CD4-positive, CD25-positive, alpha-beta regulatory T cell (primary cell): ENCODE data around the gene RIT1. TPM values are rescaled to one million over a fixed set of nuclear protein-coding genes. Genes with fewer than 3 reads are reported as not detected.

Experiments used
- ATAC-seq, 2 donors: fragments of 150-1000 bp; cut with Tn5 transposase; one replicate each; pipeline ENCODE4 v1.10.0; 2021; ENCODE audit warnings: low read depth in 2 of 2, moderate number of reproducible peaks in 2 of 2, moderate library complexity in 1 of 2
- DNase-seq, 3 donors: peaks; one replicate each; pipeline versions ENCODE4 v3.0.0 to v3.0.0-alpha.2; 2012 to 2022; ENCODE audit warnings: mixed read lengths in 1 of 3
- H3K27ac ChIP-seq: one replicate; pipeline ENCODE4 v1.7.0; 2013; ENCODE audit warnings: mild to moderate bottlenecking, low read length; ENCODE audit not compliant: insufficient read depth, poor library complexity, severe bottlenecking
- H3K27me3 ChIP-seq: one replicate; pipeline ENCODE4 v1.7.0; 2013; ENCODE audit warnings: low read length; ENCODE audit not compliant: control insufficient read depth, insufficient read depth
- H3K36me3 ChIP-seq: one replicate; pipeline ENCODE4 v1.7.0; 2013; ENCODE audit warnings: mild to moderate bottlenecking, low read length, moderate library complexity; ENCODE audit not compliant: control insufficient read depth, insufficient read depth
- H3K4me1 ChIP-seq: 2 replicates; pipeline ENCODE4 v1.7.0; 2013; ENCODE audit warnings: mild to moderate bottlenecking, low read length; ENCODE audit not compliant: insufficient read depth, control insufficient read depth, poor library complexity, severe bottlenecking
- H3K4me3 ChIP-seq: one replicate; pipeline ENCODE4 v1.7.0; 2013; ENCODE audit warnings: low read depth, mild to moderate bottlenecking, low read length, moderate library complexity
- H3K9me3 ChIP-seq, 2 experiments: 1 replicate in 1 of 2; 2 replicates in 1 of 2; pipeline ENCODE4 v1.7.0; 2013; ENCODE audit warnings: low read length in 2 of 2, mild to moderate bottlenecking in 1 of 2, moderate library complexity in 1 of 2; ENCODE audit not compliant: control insufficient read depth in 2 of 2
- H3K27ac Mint-ChIP-seq, 3 donors: one replicate each; pipeline ENCODE4 v1.8.0; 2020 to 2022; ENCODE audit warnings: mild to moderate bottlenecking in 3 of 3, mixed read lengths in 3 of 3, moderate library complexity in 2 of 3
- H3K27me3 Mint-ChIP-seq: one replicate; pipeline ENCODE4 v1.8.0; 2022; ENCODE audit warnings: mild to moderate bottlenecking, mixed read lengths
- H3K36me3 Mint-ChIP-seq: one replicate; pipeline ENCODE4 v1.8.0; 2020; ENCODE audit warnings: mixed read lengths
- H3K4me1 Mint-ChIP-seq, 4 donors: one replicate each; pipeline ENCODE4 v1.8.0; 2020 to 2022; ENCODE audit warnings: mixed read lengths in 4 of 4, mild to moderate bottlenecking in 1 of 4
- H3K4me3 Mint-ChIP-seq, 4 donors: one replicate each; pipeline ENCODE4 v1.8.0; 2020 to 2022; ENCODE audit warnings: mild to moderate bottlenecking in 4 of 4, mixed read lengths in 4 of 4, moderate library complexity in 3 of 4
- H3K9me3 Mint-ChIP-seq, 7 donors: one replicate each; pipeline ENCODE4 v1.8.0; 2020 to 2022; ENCODE audit warnings: mixed read lengths in 7 of 7, mild to moderate bottlenecking in 3 of 7, moderate library complexity in 2 of 7
- polyA plus RNA-seq, 4 donors: library from polyadenylated mRNA; unstranded; fragments of 300-500 nt; fragmentation: Illumina TruSeq; gene quantifications; one replicate each; pipeline ENCODE4 v1.2.3, GENCODE V29; 2021
- total RNA-seq: library from RNA; stranded (reverse); gene quantifications from one replicate; pipeline ENCODE4 v1.2.3, GENCODE V29; 2022

RIT1 gene, protein sequence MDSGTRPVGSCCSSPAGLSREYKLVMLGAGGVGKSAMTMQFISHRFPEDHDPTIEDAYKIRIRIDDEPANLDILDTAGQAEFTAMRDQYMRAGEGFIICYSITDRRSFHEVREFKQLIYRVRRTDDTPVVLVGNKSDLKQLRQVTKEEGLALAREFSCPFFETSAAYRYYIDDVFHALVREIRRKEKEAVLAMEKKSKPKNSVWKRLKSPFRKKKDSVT
- total RNA-seq (55.8 TPM), polyA plus RNA-seq (10 to 100 TPM; 25.0 to 32.1 (median 29.0) TPM)

DNA sequence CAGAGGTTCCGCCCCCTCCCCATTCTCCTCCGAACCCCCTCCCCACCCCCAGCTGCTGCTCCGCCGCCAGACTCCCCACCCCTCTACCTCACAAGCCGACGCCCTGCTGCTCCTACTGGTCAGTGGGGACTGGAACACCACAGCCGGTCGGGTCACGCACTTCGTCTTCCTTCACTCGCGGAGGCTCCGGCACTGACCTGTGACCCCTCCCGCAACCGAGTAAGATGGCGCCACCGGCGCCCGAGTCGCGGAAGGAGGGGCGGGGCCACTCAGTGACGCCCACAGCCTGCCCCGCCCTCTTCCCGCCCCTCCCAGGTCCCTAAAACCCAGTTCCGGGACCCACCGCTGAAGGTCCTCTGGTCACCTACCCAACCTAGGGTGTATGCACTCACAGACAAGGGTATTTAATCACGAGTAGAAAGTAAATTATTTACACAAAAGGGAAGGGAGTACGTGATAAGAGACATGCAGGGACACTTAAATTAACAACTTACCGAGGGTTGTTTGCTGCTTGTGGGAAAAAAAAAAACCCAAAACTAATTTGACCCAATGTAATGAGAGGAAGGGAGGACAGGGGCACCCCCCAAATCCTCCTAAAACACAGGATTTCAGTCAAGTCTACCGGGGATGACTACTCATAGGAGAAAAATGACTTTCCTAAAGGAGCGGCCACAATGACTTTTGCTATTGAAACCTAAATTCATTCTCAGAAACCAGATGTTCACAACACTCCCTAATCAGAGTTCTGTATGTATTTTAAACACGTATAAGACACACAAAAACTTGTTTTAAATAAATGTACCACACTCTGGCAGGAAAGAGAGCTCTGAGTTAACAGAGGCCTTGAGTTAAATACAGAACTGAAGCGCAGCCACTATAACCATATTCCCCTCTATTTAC is at the start of gene RIT1:
Gene RIT1 (minus strand): TSS at position 194 of the 900 bp plus-strand sequence. CDS start 588 bp downstream, outside the sequence.
- Histone ChIP-seq H3K27me3 (no peaks in the 10 kb centered on the region), H3K4me3 (peak within 1 kb of the TSS; percentile 95), H3K27ac (peak within 1 kb of the TSS; percentile 89), H3K4me1 (peaks cover 19% of the 10 kb centered on the region), H3K36me3 (peaks cover 55% of the 10 kb centered on the region), H3K9me3 (no peaks in the 10 kb centered on the region)
- peak; percentile 78 to 89 (median 82) for DNase-seq
- Mint-ChIP-seq H3K4me3 (peak within 1 kb of the TSS; percentile 95 to 99 (median 98)), H3K9me3 (no peaks in the 10 kb centered on the region), H3K27me3 (no peaks in the 10 kb centered on the region), H3K27ac (peak within 1 kb of the TSS; percentile 98), H3K4me1 (peaks cover 13 to 41% (median 19%) of the 10 kb centered on the region in 4 donors), H3K36me3 (peaks cover 31% of the 10 kb centered on the region)
- peak; percentile 98 for ATAC-seq

DNA sequence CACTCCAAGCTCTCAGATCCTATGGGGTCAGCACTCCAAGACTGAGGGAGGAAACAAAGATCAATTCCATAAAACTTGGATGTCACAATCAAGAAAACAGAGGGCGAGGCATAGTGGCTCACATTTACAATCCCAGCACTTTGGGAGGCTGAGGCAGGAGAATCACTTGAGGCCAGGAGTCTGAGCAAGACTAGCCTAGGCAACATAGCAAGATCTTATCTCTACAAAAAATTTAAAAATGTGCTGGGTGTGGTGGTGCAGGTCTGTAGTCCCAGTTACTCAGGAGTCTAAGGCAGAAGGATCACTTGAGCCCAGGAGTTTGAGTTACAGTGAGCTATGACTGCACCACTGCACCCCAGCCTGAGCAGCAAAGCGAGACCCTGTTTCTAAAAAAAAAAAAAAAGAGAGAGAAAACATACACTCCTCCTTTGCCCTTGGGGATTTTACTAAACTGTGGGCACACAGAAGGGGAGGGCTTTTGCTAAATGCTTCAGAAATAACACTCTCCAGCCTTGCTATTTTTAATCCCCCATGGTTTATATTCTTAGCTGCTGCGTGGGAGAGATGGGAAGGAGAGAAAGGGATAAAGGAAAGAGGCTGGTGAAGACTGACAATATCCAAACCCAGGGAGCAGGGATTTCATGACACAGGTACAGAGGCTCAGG is 49.1 kb upstream of the RIT1 start:
- peaks cover 30% of the 10 kb centered on the region for H3K36me3 Mint-ChIP-seq
- ATAC-seq: no peak
- H3K4me1 ChIP-seq: no peaks in the 10 kb centered on the region

DNA sequence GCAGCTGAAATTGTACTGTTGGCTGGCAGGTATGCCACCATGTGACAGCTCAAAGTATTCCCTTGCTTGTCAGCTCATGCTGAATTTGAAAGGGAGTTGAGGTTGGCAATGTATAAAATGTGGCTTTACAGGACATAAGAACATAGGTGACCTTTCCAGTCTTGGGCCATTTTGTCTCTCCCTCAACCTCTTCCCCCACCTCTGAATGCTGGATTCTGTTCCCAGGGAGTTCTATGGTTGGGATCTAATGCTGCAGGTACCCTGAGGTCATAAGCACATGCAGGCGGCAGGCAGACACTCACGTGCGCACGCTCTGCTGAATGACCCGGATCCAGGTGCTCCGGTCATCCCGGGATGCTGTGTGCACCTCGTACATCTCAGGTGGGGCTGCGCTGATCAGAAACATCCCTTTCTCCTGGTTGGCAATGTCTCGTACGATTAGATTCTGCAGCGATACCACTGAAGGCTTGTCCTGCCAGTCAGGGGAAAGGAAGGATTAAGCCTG is 46.3 kb upstream of the RIT1 start:
- Histone ChIP-seq H3K4me1 (no peaks in the 10 kb centered on the region), H3K36me3 (peaks cover 93% of the 10 kb centered on the region), H3K9me3 (no peaks in the 10 kb centered on the region), H3K4me3 (no peak overlapping the region), H3K27me3 (no peaks in the 10 kb centered on the region), H3K27ac (no peak overlapping the region)
- Mint-ChIP-seq H3K27ac (peak overlapping the region in 2 of 3 donors; percentile 63 to 67), H3K4me1 (peaks cover 0 to 10% (median under 1%) of the 10 kb centered on the region in 4 donors), H3K4me3 (no peak overlapping the region), H3K27me3 (no peaks in the 10 kb centered on the region), H3K36me3 (peaks cover 37% of the 10 kb centered on the region), H3K9me3 (no peaks in the 10 kb centered on the region)
- no peak for DNase-seq
- ATAC-seq: no peak

More for the DNA sequence above, 49.1 kb upstream of the RIT1 start:
- peak overlapping the region; percentile 63 to 84 (median 69) for H3K27ac Mint-ChIP-seq
- H3K9me3 Mint-ChIP-seq: no peaks in the 10 kb centered on the region
- peaks cover 0 to 13% (median 1%) of the 10 kb centered on the region in 4 donors for H3K4me1 Mint-ChIP-seq
- no peaks in the 10 kb centered on the region for H3K27me3 ChIP-seq
- H3K36me3 ChIP-seq: peaks cover 86% of the 10 kb centered on the region
- no peaks in the 10 kb centered on the region for H3K9me3 ChIP-seq
- H3K4me3 ChIP-seq: no peak overlapping the region
- DNase-seq: no peak
- no peaks in the 10 kb centered on the region for H3K27me3 Mint-ChIP-seq
- H3K27ac ChIP-seq: peak overlapping the region; percentile 15
- H3K4me3 Mint-ChIP-seq: peak overlapping the region in 1 of 4 donors; percentile 88

DNA sequence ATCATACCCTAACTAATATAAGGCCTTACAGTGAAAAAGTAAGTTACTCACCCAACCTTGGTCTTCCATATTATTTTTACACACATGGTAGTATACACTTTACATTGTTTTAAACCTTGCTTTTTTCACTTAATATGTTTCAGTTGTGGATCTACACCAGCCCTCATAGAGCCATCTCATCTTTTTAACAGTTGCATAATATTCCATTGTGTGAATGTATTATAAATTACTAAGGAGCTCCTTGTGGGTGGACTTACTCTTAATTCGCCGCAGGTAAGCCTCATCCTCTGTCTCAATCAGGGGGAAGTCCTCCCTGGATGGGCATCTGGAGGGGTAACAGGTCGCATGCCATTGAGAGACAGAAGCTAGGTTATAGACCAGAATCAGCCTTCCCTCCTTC is 43.5 kb upstream of the RIT1 start:
- Histone ChIP-seq H3K27me3 (no peaks in the 10 kb centered on the region), H3K27ac (no peak overlapping the region), H3K9me3 (no peaks in the 10 kb centered on the region), H3K4me3 (no peak overlapping the region), H3K36me3 (peaks cover 95% of the 10 kb centered on the region), H3K4me1 (no peaks in the 10 kb centered on the region)
- no peaks in the 10 kb centered on the region for H3K27me3 Mint-ChIP-seq
- peak overlapping the region in 1 of 3 donors; percentile 46 for H3K27ac Mint-ChIP-seq
- ATAC-seq (no peak), DNase-seq (no peak)
- H3K4me3 Mint-ChIP-seq: no peak overlapping the region
- no peaks in the 10 kb centered on the region for H3K9me3 Mint-ChIP-seq
- peaks cover 31% of the 10 kb centered on the region for H3K36me3 Mint-ChIP-seq
- H3K4me1 Mint-ChIP-seq: peaks cover 0 to 2% (median under 1%) of the 10 kb centered on the region in 4 donors

DNA sequence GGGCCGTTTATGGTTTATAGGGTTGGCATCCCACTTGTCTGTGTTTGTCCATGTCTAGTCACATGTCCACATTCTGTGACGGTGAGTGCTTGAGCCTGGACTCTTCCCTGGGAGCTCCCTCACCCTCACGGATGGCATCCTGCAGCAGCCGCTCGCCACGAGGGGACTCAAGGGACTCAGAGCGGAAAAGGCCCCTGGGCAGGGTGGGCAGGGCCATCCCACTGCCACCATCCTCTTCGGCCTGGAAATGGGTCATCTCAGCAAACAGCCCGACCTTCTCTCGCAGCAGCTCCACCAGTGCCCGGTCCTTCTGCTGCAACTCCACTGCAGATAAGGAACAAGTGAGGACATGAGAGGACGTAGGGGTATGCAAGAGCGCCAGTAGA is 41.3 kb upstream of the RIT1 start:
- Mint-ChIP-seq H3K27me3 (no peaks in the 10 kb centered on the region), H3K27ac (no peak overlapping the region), H3K4me1 (peaks cover 0 to 4% (median under 1%) of the 10 kb centered on the region in 4 donors), H3K36me3 (peaks cover 28% of the 10 kb centered on the region), H3K4me3 (no peak overlapping the region), H3K9me3 (no peaks in the 10 kb centered on the region)
- Histone ChIP-seq H3K4me3 (no peak overlapping the region), H3K36me3 (peaks cover 87% of the 10 kb centered on the region), H3K27me3 (no peaks in the 10 kb centered on the region), H3K27ac (no peak overlapping the region), H3K4me1 (peaks cover 2% of the 10 kb centered on the region), H3K9me3 (no peaks in the 10 kb centered on the region)
- no peak for DNase-seq
- ATAC-seq: no peak

DNA sequence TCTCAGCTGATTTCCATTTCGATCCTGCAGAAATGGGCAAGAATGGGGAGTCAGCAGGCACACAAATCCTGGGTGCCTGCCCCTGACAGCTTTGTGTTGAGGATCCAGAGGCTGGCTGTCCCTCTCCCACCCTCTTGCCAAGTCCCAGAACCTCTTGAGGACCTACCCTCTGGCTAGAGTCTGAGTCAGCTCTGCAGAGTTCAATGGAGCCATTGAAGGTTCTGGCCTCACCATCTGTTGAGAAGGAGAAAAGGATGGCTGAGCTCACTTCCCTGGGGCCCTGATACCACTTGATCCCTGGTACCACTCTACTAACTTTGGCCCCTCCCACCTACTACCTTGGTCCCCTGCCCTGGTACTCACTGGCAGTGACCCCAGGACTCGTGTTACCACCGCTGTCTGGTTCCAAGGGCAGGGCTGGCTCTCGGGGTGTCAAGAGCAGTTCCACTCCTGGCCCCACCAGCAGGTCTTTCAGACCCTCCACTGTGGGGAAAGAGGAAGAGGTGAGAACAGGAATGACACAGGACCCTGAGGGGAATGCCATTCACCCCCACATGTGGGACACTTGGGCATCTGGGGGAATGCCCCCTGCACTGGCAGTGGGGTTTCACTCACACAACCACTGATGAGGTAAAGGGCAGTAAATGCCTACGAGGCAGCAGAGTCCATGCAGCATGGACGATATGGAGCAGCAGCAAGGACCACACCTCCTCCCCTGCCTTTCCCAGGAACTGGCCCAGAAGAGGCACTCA is 40.8 kb upstream of the RIT1 start:
- Mint-ChIP-seq H3K27ac (peak overlapping the region in 1 of 3 donors; percentile 46), H3K4me1 (peaks cover 3 to 9% (median 5%) of the 10 kb centered on the region in 4 donors), H3K27me3 (no peaks in the 10 kb centered on the region), H3K36me3 (peaks cover 22% of the 10 kb centered on the region), H3K4me3 (no peak overlapping the region), H3K9me3 (no peaks in the 10 kb centered on the region)
- ATAC-seq: no peak
- Histone ChIP-seq H3K27me3 (no peaks in the 10 kb centered on the region), H3K9me3 (no peaks in the 10 kb centered on the region), H3K4me1 (peaks cover 8% of the 10 kb centered on the region), H3K36me3 (peaks cover 87% of the 10 kb centered on the region), H3K27ac (no peak overlapping the region), H3K4me3 (no peak overlapping the region)
- no peak for DNase-seq

DNA sequence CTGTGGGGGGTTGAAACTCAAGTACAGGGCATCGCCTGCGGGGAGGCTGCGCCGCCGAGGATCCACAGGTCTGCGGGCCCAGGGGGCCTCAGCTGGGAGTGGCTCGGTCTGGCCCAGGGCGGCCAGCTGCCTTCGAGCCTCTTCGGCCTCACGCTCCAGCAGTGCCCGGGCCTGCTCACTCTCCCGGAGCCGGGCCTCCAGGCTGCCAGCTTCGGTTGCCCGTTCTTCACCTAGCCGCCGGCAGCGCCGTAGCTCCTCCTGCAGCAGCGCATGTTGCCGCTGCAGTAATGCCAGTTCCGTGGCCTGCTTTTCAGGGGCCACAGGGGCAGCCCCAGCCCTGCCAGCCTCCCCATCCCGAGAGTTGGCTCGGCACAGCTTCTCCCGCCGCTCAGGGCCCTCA is 39.7 kb upstream of the RIT1 start:
- ATAC-seq: no peak
- no peak overlapping the region for H3K27ac ChIP-seq
- no peaks in the 10 kb centered on the region for H3K27me3 Mint-ChIP-seq

More for the DNA sequence above, 39.7 kb upstream of the RIT1 start:
- no peaks in the 10 kb centered on the region for H3K9me3 ChIP-seq
- H3K36me3 ChIP-seq: peaks cover 81% of the 10 kb centered on the region
- Mint-ChIP-seq H3K9me3 (no peaks in the 10 kb centered on the region), H3K27ac (no peak overlapping the region), H3K4me3 (no peak overlapping the region), H3K36me3 (peaks cover 27% of the 10 kb centered on the region), H3K4me1 (peaks cover 11 to 20% (median 15%) of the 10 kb centered on the region in 4 donors)
- H3K4me1 ChIP-seq: peaks cover 19% of the 10 kb centered on the region
- no peak for DNase-seq
- H3K4me3 ChIP-seq: no peak overlapping the region
- H3K27me3 ChIP-seq: no peaks in the 10 kb centered on the region
